ENCODE results near the gene ARL6IP4. TPM values are rescaled to one million over a fixed set of nuclear protein-coding genes. Genes with fewer than 3 reads are reported as not detected.

The ARL6IP4 gene
- total RNA-seq, 1 experiment from 2014 or later: 132 TPM

- Histone ChIP-seq H3K4me1 (ENCODE audit: insufficient read depth, low read length) (no peaks in the 10 kb centered on the region), H2BK5ac (ENCODE audit: insufficient read length, low read length) (no peak overlapping the region), H2BK120ac (ENCODE audit: low read depth, low read length, poor library complexity, severe bottlenecking) (no peak overlapping the region), H2BK20ac (ENCODE audit: low read depth, low read length, poor library complexity, severe bottlenecking) (no peak overlapping the region), H3K79me2 (ENCODE audit: insufficient read depth, low read length) (no peaks in the 10 kb centered on the region), H3K4ac (ENCODE audit: low read depth, low read length) (no peak overlapping the region), H2AFZ (ENCODE audit: low read length) (no peak overlapping the region), H4K8ac (replicated peaks; ENCODE audit: insufficient read length, low read depth, low read length) (no peak overlapping the region), H3T11ph (ENCODE audit: low read length) (no peak overlapping the region), H2BK15ac (ENCODE audit: low read depth, low read length) (no peak overlapping the region), H3K23me2 (ENCODE audit: insufficient read length, low read depth, low read length, poor library complexity, severe bottlenecking) (no peaks in the 10 kb centered on the region), H3K14ac (ENCODE audit: insufficient read depth, low read length) (no peak overlapping the region), H4K20me1 (ENCODE audit: control insufficient read depth, insufficient read depth, insufficient read length) (no peaks in the 10 kb centered on the region), H3K27me3 (ENCODE audit: insufficient read depth, low read length) (no peaks in the 10 kb centered on the region), H3K27ac (ENCODE audit: insufficient read length, low read depth, low read length) (no peak overlapping the region), H3K56ac (ENCODE audit: insufficient read length, low read depth, low read length) (no peak overlapping the region), H3K79me1 (ENCODE audit: insufficient read depth, low read depth, low read length, poor library complexity, severe bottlenecking) (no peaks in the 10 kb centered on the region), H2BK12ac (ENCODE audit: insufficient read length, low read depth, low read length) (no peak overlapping the region), H2AK5ac (ENCODE audit: insufficient read length, low read length) (no peak overlapping the region), H3K9me3 (ENCODE audit: control insufficient read depth, low read depth, low read length) (no peaks in the 10 kb centered on the region), H3K4me2 (ENCODE audit: insufficient read depth, insufficient read length, low read length) (no peak overlapping the region), H4K91ac (ENCODE audit: insufficient read length, low read depth, low read length) (no peak overlapping the region), H3K23ac (ENCODE audit: insufficient read length, low read depth, low read length) (no peak overlapping the region), H3K9ac (ENCODE audit: extremely low read depth, insufficient read length, low read length) (no peak overlapping the region), H4K5ac (ENCODE audit: insufficient read length, low read depth, low read length) (no peak overlapping the region), H3K18ac (ENCODE audit: insufficient read length, low read depth, low read length) (no peak overlapping the region)
- Mint-ChIP-seq H3K4me1 (peaks cover 13 to 14% of the 10 kb centered on the region in 2 experiments), H3K9me3 (no peaks in the 10 kb centered on the region), H3K36me3 (ENCODE audit: insufficient read depth in 1 of 3, low read depth in 3 of 3) (no peaks in the 10 kb centered on the region), H3K27ac (no peak overlapping the region), H3K4me3 (no peak overlapping the region), H3K27me3 (ENCODE audit: low read depth) (no peaks in the 10 kb centered on the region)
- WGBS (ENCODE audit: extremely low coverage, insufficient read length, low lambda C conversion rate): no CpG with 5 or more reads among the region's 1 CpG
- TF ChIP-seq CTCF (conservative IDR thresholded peaks at IDR 0.05): no peak
- DNase-seq: no peak
These were observed 50.2 kb downstream of the ARL6IP4 start for GRCh38 chr12:123030686-123031085.
